K562 (cell line): ENCODE measurements around the gene MYOG. TPM values are rescaled to one million over a fixed set of nuclear protein-coding genes. Genes with fewer than 3 reads are reported as not detected.

Experiments used
- ZNF318 ChIP-seq, 2 experiments: fragments of 450-650 bp; IDR thresholded peaks; 2 replicates each; pipeline ENCODE4 v1.6.1; 2016; ENCODE audit warnings: mild to moderate bottlenecking in 2 of 2, borderline replicate concordance in 1 of 2, low read depth in 1 of 2, moderate library complexity in 1 of 2
- polyA plus RNA-seq, 8 experiments: library from polyadenylated mRNA; depleted of rRNA in 4 of 8; stranded (reverse) in 5 of 8; unstranded in 3 of 8; fragments of >200 nt; fragmentation: Nextera tagmentation in 2 of 8; fragmentation: Illumina TruSeq in 1 of 8; extraction: Ambion mirVana in 2 of 8; extraction: Trizol in 1 of 8; gene quantifications; 2 replicates each; pipeline versions ENCODE4 v1.2.1 to v1.2.3, GENCODE V29; 2011 to 2014; ENCODE audit warnings: inconsistent platforms in 1 of 8, missing spikeins in 1 of 8
- total RNA-seq, 7 experiments: library from RNA; depleted of rRNA in 6 of 7; stranded (reverse); fragments of >200 nt in 6 of 7; fragmentation: Illumina TruSeq in 2 of 7; extraction: Trizol in 2 of 7; gene quantifications; 2 replicates each; pipeline versions ENCODE4 v1.2.1 to v1.2.3, GENCODE V29; 2011 to 2021; ENCODE audit warnings: low replicate concordance in 1 of 7

Gene MYOG
- total and polyA plus RNA-seq, 9 of the 15 experiments (the other 6 are each of a cell fraction or from before 2014, with no cell fraction given), result not detected

- TF ChIP-seq ZNF318 (IDR thresholded peaks at IDR 0.05; ENCODE audit: borderline replicate concordance in 1 of 2, low read depth in 1 of 2), result no peak
- TF ChIP-seq, all 486 proteins: peak for 4
Observed at GRCh38 chr1:203121186-203122015, 35.6 kb upstream of the MYOG start (continued).
